Muscle layer of duodenum (tissue), 2 donors: Measurements from ENCODE around the gene PHACTR4.
"Not testable (repeated sequence)": the region's sequence is repeated elsewhere in the genome, so short reads cannot be mapped to it uniquely, and the experiment has no call there.

Experiments
- H3K27ac ChIP-seq: one replicate; pipeline ENCODE4 v1.7.0; 2013; ENCODE audit warnings: mild to moderate bottlenecking, low read length
- H3K27me3 ChIP-seq: one replicate; pipeline ENCODE4 v1.7.0; 2013; ENCODE audit warnings: low read depth, mild to moderate bottlenecking, control low read depth, low read length
- H3K36me3 ChIP-seq, 2 donors: one replicate each; pipeline ENCODE4 v1.7.0; 2013; ENCODE audit warnings: low read length in 2 of 2, control low read depth in 1 of 2, mild to moderate bottlenecking in 1 of 2; ENCODE audit not compliant: insufficient read depth in 2 of 2, control insufficient read depth in 1 of 2
- H3K4me1 ChIP-seq, 2 donors: one replicate each; pipeline ENCODE4 v1.7.0; 2013; ENCODE audit warnings: low read length in 2 of 2, mild to moderate bottlenecking in 2 of 2, control low read depth in 1 of 2, moderate library complexity in 1 of 2; ENCODE audit not compliant: insufficient read depth in 2 of 2, control insufficient read depth in 1 of 2
- H3K4me3 ChIP-seq, 2 donors: one replicate each; pipeline ENCODE4 v1.7.0; 2013; ENCODE audit warnings: low read length in 2 of 2, low read depth in 1 of 2, mild to moderate bottlenecking in 1 of 2
- H3K9me3 ChIP-seq, 2 donors: one replicate each; pipeline ENCODE4 v1.7.0; 2013; ENCODE audit warnings: low read length in 2 of 2, control low read depth in 1 of 2, mild to moderate bottlenecking in 1 of 2; ENCODE audit not compliant: control insufficient read depth in 1 of 2
- donor health status: healthy.

The PHACTR4 gene

GRCh38 chr1:28371010-28371377 is 1.5 kb downstream of the PHACTR4 start:
- Histone ChIP-seq H3K27ac (no peak overlapping the region), H3K4me3 (peak overlapping the region; percentile 90 to 92), H3K27me3 (no peaks in the 10 kb centered on the region), H3K9me3 (no peaks in the 10 kb centered on the region), H3K36me3 (no peaks in the 10 kb centered on the region), H3K4me1 (peaks cover 11 to 17% of the 10 kb centered on the region in 2 donors)

GRCh38 chr1:28373450-28373849 is 3.9 kb downstream of the PHACTR4 start:
- not testable (repeated sequence) for H3K27ac ChIP-seq, H3K27me3 ChIP-seq, H3K9me3 ChIP-seq, H3K4me3 ChIP-seq, H3K36me3 ChIP-seq
- peaks cover 11 to 17% of the 10 kb centered on the region in 2 donors for H3K4me1 ChIP-seq

DNA sequence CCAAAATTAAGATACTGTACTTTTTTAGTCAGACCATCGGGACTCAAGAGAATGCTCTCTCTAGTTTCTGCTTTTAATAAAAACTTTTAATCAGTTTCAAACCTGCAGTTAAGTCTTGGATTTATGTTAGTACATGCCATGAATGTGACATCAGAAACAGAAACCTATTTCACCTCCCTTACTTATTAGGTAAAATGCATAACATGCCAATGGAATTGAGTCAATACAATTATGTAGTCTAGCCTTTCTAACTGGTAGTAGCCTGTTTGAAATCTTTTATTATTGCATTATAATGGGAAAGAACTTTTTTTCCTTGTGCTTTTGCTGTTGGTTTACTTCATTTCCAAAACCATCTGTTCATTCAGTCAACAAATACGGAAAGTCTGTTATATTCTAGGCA is 4.8 kb downstream of the PHACTR4 start:
- Histone ChIP-seq H3K27me3 (no peaks in the 10 kb centered on the region), H3K4me3 (no peak overlapping the region), H3K9me3 (no peaks in the 10 kb centered on the region), H3K4me1 (peaks cover 6 to 17% of the 10 kb centered on the region in 2 donors), H3K27ac (peak overlapping the region; percentile 43), H3K36me3 (no peaks in the 10 kb centered on the region)

- H3K27me3 ChIP-seq, H3K27ac ChIP-seq, H3K9me3 ChIP-seq, H3K4me3 ChIP-seq, H3K36me3 ChIP-seq: not testable (repeated sequence)
- H3K4me1 ChIP-seq: peaks cover 6 to 16% of the 10 kb centered on the region in 2 donors
These were observed 6.1 kb downstream of the PHACTR4 start for GRCh38 chr1:28375598-28375997.

DNA sequence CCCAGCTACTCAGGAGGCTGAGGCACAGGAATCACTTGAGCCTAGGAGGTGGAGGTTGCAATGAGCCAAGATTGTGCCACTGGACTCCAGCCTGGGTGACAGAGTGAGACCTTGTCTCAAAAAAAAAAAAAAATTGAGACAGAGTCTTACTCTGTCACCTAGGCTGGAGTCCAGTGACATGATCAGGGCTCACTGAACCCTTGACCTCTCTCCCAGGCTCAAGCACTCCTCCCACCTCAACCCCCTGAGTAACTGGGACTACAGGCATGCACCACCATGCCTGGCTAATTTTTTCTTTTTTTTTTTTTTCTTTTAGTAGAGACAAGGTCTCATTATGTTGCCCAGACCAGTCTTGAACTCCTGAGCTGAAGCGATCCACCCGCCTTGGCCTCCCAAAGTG is 6.7 kb downstream of the PHACTR4 start:
- not testable (repeated sequence) for H3K36me3 ChIP-seq, H3K4me3 ChIP-seq, H3K27ac ChIP-seq, H3K9me3 ChIP-seq, H3K27me3 ChIP-seq
- H3K4me1 ChIP-seq: peaks cover 6 to 11% of the 10 kb centered on the region in 2 donors

GRCh38 chr1:28378906-28379305 is 9.4 kb downstream of the PHACTR4 start:
- Histone ChIP-seq H3K9me3 (no peaks in the 10 kb centered on the region), H3K4me1 (peaks cover 2 to 6% of the 10 kb centered on the region in 2 donors), H3K27me3 (no peaks in the 10 kb centered on the region), H3K27ac (no peak overlapping the region), H3K4me3 (no peak overlapping the region), H3K36me3 (no peaks in the 10 kb centered on the region)

DNA sequence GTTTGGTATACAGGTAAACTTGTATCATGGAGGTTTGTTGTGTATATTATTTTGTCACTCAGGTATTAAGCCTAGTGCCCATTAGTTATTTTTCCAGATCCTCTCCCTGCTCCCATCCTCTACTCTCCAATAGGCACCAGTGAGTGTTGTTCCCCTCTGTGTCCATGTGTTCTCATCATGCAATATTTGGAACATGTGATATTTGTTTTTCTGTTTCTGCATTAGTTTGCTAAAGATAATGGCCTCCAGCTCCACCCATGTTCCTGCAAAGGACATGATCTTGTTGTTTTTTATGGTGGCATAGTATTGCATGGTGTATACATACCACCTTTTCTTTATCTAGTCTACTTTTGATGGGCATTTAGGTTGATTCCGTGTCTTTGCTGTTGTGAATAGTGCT is 10.9 kb downstream of the PHACTR4 start:
- no peak overlapping the region for H3K4me3 ChIP-seq
- H3K4me1 ChIP-seq: no peaks in the 10 kb centered on the region
- no peaks in the 10 kb centered on the region for H3K36me3 ChIP-seq

GRCh38 chr1:28383785-28384184 is 14.2 kb downstream of the PHACTR4 start:
- not testable (repeated sequence) for H3K4me1 ChIP-seq, H3K27ac ChIP-seq, H3K9me3 ChIP-seq, H3K27me3 ChIP-seq, H3K36me3 ChIP-seq, H3K4me3 ChIP-seq

More for the DNA sequence above, 10.9 kb downstream of the PHACTR4 start:
- Histone ChIP-seq H3K27me3 (no peaks in the 10 kb centered on the region), H3K27ac (no peak overlapping the region), H3K9me3 (no peaks in the 10 kb centered on the region)

GRCh38 chr1:28392027-28392652 is 22.6 kb downstream of the PHACTR4 start:
- no peaks in the 10 kb centered on the region for H3K36me3 ChIP-seq
- no peak overlapping the region for H3K27ac ChIP-seq
- H3K9me3 ChIP-seq: no peaks in the 10 kb centered on the region
- no peak overlapping the region for H3K4me3 ChIP-seq
- no peaks in the 10 kb centered on the region for H3K4me1 ChIP-seq
- H3K27me3 ChIP-seq: no peaks in the 10 kb centered on the region

GRCh38 chr1:28394136-28394535 is 24.6 kb downstream of the PHACTR4 start:
- H3K27ac ChIP-seq: no peak overlapping the region
- H3K4me1 ChIP-seq: no peaks in the 10 kb centered on the region
- no peak overlapping the region for H3K4me3 ChIP-seq
- H3K36me3 ChIP-seq: peaks cover 0 to 5% of the 10 kb centered on the region in 2 donors
- H3K9me3 ChIP-seq: no peaks in the 10 kb centered on the region
- H3K27me3 ChIP-seq: no peaks in the 10 kb centered on the region

- Histone ChIP-seq H3K27ac (no peak overlapping the region), H3K4me3 (no peak overlapping the region), H3K4me1 (no peaks in the 10 kb centered on the region), H3K9me3 (no peaks in the 10 kb centered on the region), H3K27me3 (no peaks in the 10 kb centered on the region), H3K36me3 (peaks cover 0 to 5% of the 10 kb centered on the region in 2 donors)
These were observed 25.6 kb downstream of the PHACTR4 start for GRCh38 chr1:28395181-28395580.

DNA sequence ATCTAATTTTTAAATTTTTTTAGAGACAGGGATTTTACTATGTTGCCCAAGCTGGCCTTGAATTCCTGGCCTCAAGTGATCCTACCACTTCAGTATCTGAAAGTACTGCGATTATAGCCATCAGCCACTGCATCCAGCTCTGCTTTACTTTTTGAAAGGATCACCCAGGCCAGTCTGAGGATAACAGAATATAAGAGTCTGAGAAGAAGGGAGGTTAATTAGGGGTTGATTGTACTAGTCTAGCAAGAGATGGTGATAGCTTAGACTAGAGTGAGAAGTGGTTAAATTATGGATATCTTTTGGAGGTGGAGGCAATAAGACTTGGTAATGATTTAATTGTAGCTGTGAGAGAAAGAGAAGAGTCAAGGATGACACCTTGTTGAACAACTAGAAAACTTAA is 32.2 kb downstream of the PHACTR4 start:
- Histone ChIP-seq H3K27ac (no peak overlapping the region), H3K36me3 (peaks cover 0 to 5% of the 10 kb centered on the region in 2 donors), H3K4me1 (no peaks in the 10 kb centered on the region), H3K9me3 (no peaks in the 10 kb centered on the region), H3K27me3 (no peaks in the 10 kb centered on the region), H3K4me3 (no peak overlapping the region)
